Activated naive CD4-positive, alpha-beta T cell treated with anti-CD3 and anti-CD28 coated beads, Interleukin-2, amount 10 ng/mL, durations not matched to agents 7 days and 5 days (primary cell): ENCODE data around the gene MALAT1.

ENCODE experiments used
- CTCF ChIA-PET: fragments of 350-600 bp; sonication (Branson Sonifier 250); formaldehyde crosslinking; loops from one replicate; lab custom pipeline; 2021; ENCODE audit warnings: antibody characterized with exemption; lab: Charles Lee
- DNase-seq: peaks from one replicate; pipeline ENCODE4 v3.0.0-alpha.2; 2020
- H3K27ac Mint-ChIP-seq: one replicate; pipeline ENCODE4 v1.8.0; 2021; ENCODE audit warnings: mild to moderate bottlenecking, moderate library complexity, mixed read lengths
- H3K27me3 Mint-ChIP-seq: one replicate; pipeline ENCODE4 v1.8.0; 2021; ENCODE audit warnings: mild to moderate bottlenecking, mixed read lengths
- H3K36me3 Mint-ChIP-seq: one replicate; pipeline ENCODE4 v1.8.0; 2021; ENCODE audit warnings: mixed read lengths
- H3K4me1 Mint-ChIP-seq: one replicate; pipeline ENCODE4 v1.8.0; 2021; ENCODE audit warnings: mixed read lengths
- H3K4me3 Mint-ChIP-seq: one replicate; pipeline ENCODE4 v1.8.0; 2021; ENCODE audit warnings: mild to moderate bottlenecking, moderate library complexity, mixed read lengths
- H3K9me3 Mint-ChIP-seq: one replicate; pipeline ENCODE4 v1.8.0; 2021; ENCODE audit warnings: mixed read lengths

MALAT1 gene

DNA sequence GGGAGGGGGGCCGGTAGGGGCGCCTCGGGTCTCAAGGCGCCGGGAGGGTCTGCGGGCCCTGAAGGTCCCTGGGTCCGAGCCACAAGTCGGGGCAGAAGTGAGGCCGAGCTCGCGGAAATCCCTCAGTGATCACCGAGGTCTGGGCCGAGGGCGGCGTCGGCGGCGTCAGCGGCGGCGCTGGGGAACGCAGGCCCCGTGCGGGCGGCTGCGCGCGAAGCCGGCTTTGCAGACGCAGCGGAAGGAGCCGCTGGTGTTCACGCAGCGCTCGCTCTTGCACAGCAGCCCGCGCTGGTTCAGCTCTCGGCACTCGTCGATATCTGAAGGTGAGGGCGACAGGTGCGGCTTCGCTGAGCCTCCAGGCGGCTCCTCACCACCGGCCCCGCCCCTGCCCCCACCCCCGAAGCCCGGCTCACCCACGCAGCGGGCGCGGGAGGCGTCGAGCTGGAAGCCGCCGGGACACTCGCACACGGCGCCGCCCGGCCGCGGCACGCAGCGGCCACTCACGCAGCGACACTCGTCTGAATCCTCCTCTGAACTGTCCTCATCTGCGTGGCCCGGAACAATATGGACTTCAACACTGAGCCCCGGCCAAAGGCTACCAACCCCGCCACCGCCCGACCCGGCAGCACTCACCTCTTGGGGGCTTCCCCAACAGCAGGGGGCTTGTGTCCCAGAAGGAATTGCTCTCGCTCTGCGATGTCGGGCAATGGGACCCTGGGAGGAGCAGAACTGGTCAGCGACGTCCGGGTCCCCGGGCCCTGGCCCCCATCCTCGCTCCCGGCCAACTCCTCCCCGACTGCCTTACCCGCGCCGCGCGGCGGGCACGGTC, 40.3 kb downstream of the MALAT1 start:
- no peak for DNase-seq
- H3K4me3 Mint-ChIP-seq = peak overlapping the region; percentile 18
- peaks cover 17% of the 10 kb centered on the region for H3K36me3 Mint-ChIP-seq
- H3K4me1 Mint-ChIP-seq = peaks cover 14% of the 10 kb centered on the region
- CTCF ChIA-PET = interaction anchor here (1.3 to 3.9 kb wide), 7 partner anchors 13 to 75 kb away, joined by 4 to 95 read pairs (median 19); partner anchors contain the start of genes FAM89B, MAP3K11 and ZNRD2
- H3K27ac Mint-ChIP-seq = no peak overlapping the region
- no peaks in the 10 kb centered on the region for H3K27me3 Mint-ChIP-seq
- no peaks in the 10 kb centered on the region for H3K9me3 Mint-ChIP-seq

DNA sequence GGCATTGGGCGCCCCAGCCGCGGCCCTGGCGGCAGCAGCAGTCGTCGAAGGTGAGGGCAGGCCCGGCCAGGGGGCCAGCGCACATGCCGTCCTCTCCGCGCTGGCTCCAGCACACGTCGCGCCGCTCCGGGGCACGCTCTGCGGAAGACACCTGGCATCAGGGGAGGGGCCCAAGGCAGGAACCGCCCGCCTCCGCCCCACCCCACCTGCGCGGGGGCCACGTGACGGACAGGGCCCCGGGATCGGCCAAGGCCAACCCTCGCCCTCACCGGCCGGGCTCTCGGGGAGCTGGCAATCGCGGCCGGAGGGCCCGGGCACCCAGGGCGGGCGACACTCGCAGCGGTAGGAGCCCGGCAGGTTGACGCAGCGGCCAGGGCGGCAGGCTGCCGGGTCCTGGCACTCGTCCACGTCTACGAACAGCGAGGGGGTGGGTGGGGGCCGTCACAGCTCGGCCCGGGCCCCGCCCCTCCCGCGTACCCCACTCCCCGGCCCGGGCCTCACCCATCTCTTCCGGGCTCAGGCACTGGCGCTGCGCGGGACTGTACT, 41.0 kb downstream of the MALAT1 start:
- peaks cover 14% of the 10 kb centered on the region for H3K36me3 Mint-ChIP-seq
- no peaks in the 10 kb centered on the region for H3K9me3 Mint-ChIP-seq
- H3K4me1 Mint-ChIP-seq = peaks cover 18% of the 10 kb centered on the region
- no peaks in the 10 kb centered on the region for H3K27me3 Mint-ChIP-seq
- CTCF ChIA-PET = interaction anchor here (0.9 to 3.9 kb wide), 19 partner anchors 9 to 236 kb away, joined by 3 to 95 read pairs (median 8); partner anchors contain the start of genes EHBP1L1, FAM89B, MAP3K11 and SCYL1
- no peak for DNase-seq
- H3K27ac Mint-ChIP-seq = peak overlapping the region; percentile 89
- peak overlapping the region; percentile 81 for H3K4me3 Mint-ChIP-seq

DNA sequence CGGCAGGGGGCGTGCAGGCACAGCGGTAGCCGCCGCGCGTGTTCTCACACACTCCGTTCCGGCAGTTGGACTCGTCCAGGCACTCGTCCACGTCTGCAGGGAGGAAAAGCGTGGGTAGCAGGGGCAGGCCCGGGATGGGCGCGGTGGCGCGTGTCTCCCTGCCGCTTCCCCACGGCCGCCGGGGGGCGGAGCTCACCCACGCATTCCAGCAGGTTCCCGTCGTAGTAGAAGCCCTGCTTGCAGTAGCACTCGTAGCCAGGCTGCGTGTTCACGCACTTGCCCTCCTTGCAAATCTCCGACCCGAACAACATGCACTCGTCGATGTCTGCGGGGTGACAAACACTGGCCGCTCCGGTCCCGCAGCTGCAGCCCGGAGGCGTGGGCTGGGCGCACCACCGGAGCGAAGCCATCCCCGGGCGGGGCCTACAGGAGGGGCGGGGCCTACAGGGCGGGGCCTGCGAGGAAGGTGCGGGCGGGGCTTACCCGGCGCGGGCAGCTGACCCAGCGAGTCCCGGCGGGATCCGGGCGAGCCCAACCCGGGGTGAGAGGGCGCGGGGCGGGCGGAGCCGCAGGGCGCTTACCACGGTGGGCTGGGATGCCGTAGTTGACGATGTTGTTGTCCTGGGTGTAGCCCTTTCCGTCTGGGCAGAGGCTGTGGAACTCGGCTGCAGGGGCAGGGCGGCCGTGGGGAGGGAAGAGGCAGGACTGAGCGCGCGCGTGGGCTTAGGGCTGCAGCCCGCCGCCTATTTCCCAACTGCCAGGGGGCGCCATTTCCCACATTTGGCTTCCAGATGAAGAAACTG, 41.6 kb downstream of the MALAT1 start:
- Mint-ChIP-seq H3K27me3 (no peaks in the 10 kb centered on the region), H3K9me3 (no peaks in the 10 kb centered on the region), H3K4me3 (peak overlapping the region; percentile 81), H3K27ac (peak overlapping the region; percentile 89), H3K36me3 (peaks cover 14% of the 10 kb centered on the region), H3K4me1 (peaks cover 20% of the 10 kb centered on the region)
- CTCF ChIA-PET = interaction anchor here (0.8 to 3.9 kb wide), 27 partner anchors 8 to 266 kb away, joined by 3 to 95 read pairs (median 5); partner anchors contain the start of genes EHBP1L1, FAM89B, MAP3K11 and SCYL1
- DNase-seq = peak; percentile 92

DNA sequence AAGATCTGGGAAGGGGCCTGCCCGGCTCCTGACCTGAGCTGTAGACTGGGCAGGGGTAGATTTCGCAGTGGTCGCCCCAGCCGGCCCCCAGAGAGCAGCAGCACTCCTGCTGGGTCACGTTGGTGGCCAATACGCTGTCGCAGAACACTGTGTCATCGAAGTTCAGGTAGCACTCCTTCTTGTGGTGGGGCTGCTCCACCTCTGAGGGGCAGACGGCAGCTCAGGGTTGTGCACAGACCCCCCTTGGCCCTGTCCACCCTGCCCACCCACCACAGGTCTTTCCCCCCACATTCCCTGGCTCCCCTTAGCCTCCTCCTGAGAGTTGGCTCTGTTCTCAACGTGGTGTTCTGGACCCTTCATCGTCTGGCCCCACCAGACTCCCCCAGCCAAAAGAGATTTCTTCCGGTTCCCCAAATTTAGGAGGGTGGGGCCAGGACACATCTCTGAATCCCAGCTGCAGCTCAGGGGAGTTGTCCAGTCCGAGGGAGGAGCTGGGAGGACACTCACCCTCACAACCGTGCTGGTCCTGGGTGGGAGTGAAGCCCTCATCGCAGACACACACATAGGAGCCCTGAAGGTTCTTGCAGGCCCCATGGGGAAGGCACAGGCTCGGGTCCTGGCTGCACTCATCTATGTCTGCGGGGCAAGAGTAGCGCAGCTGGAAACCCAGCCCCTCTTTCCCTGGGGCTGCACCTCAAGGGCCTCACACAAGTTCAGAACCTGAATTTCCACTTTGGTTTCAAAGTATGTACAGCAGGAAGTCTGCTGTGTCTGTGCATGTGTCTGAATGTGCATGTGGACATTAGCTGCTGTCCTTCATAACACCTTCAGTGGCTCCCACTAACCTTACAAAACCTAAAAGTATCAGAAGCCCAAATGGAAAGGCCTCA, 42.5 kb downstream of the MALAT1 start:
- no peak for DNase-seq
- Mint-ChIP-seq H3K4me1 (peaks cover 27% of the 10 kb centered on the region), H3K27me3 (no peaks in the 10 kb centered on the region), H3K36me3 (peaks cover 15% of the 10 kb centered on the region), H3K9me3 (no peaks in the 10 kb centered on the region), H3K4me3 (peak overlapping the region; percentile 81), H3K27ac (peak overlapping the region; percentile 89)
- CTCF ChIA-PET = interaction anchor here (0.7 to 3.9 kb wide), 26 partner anchors 8 to 266 kb away, joined by 3 to 95 read pairs (median 5); partner anchors contain the start of genes EHBP1L1, FAM89B, MAP3K11 and SCYL1

DNA sequence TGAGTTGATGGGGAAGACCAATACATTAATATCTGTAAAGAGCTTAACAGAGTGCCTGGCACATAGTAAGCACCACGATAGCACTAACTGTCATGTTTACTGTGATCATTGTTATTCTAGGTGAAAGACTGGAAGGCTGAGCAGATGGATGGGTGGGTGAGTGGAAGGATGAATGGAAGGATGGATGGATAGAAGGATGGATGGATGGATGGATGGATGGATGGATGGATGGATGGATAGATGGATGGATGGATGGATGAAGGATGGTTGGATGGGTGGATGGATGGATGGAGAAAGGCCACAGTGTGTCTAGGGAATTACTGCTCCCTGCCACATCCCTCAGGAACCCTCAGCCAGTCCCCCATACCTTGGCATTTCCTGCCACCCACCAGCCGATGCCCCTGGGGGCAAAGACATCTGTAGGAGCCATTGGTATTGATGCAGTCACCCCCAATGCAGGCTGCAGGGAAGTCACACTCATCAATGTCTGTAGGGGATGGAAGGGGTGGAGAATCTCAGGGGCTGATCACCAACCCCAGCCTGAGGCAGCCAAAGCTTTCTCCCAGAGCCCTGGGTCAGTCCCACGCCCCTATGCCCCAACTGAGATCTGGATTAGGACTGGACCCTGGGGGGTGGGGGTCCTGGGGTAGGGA, 44.0 kb downstream of the MALAT1 start:
- no peaks in the 10 kb centered on the region for H3K27me3 Mint-ChIP-seq
- CTCF ChIA-PET = interaction anchor here (1.6 to 3.9 kb wide), 5 partner anchors 9 to 51 kb away, joined by 4 to 48 read pairs (median 30); partner anchors contain the start of gene EHBP1L1
- H3K4me3 Mint-ChIP-seq = no peak overlapping the region
- no peak overlapping the region for H3K27ac Mint-ChIP-seq
- H3K9me3 Mint-ChIP-seq = no peaks in the 10 kb centered on the region
- peaks cover 13% of the 10 kb centered on the region for H3K36me3 Mint-ChIP-seq
- peaks cover 40% of the 10 kb centered on the region for H3K4me1 Mint-ChIP-seq
- no peak for DNase-seq

DNA sequence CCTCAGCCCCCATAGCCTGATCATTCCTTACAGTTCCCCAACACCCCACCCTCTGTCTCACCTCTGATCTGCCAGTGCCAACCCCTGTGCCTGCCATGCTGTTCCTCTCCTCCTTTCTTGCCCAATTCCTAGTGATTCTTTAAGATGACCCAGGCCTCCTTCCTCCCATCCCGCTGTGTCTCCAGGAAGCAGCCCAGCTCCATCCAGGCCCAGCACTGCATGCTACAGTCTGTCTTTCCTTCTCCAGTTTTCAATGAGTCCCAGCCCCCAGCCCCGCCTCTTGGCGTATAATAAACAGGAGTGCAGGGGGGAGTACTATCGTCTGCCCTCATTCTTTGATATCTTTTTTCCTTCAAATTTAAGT, 47.0 kb downstream of the MALAT1 start:
- H3K4me1 Mint-ChIP-seq = peaks cover 57% of the 10 kb centered on the region
- peaks cover 33% of the 10 kb centered on the region for H3K36me3 Mint-ChIP-seq
- H3K27me3 Mint-ChIP-seq = peaks cover 4% of the 10 kb centered on the region
- peak overlapping the region; percentile 71 for H3K4me3 Mint-ChIP-seq
- H3K27ac Mint-ChIP-seq = peak overlapping the region; percentile 81
- no peaks in the 10 kb centered on the region for H3K9me3 Mint-ChIP-seq
- DNase-seq = no peak
- CTCF ChIA-PET = interaction anchor here (1.3 to 1.7 kb wide), 2 partner anchors 20 to 42 kb away, joined by 4 read pairs; no protein-coding TSS in a partner anchor

DNA sequence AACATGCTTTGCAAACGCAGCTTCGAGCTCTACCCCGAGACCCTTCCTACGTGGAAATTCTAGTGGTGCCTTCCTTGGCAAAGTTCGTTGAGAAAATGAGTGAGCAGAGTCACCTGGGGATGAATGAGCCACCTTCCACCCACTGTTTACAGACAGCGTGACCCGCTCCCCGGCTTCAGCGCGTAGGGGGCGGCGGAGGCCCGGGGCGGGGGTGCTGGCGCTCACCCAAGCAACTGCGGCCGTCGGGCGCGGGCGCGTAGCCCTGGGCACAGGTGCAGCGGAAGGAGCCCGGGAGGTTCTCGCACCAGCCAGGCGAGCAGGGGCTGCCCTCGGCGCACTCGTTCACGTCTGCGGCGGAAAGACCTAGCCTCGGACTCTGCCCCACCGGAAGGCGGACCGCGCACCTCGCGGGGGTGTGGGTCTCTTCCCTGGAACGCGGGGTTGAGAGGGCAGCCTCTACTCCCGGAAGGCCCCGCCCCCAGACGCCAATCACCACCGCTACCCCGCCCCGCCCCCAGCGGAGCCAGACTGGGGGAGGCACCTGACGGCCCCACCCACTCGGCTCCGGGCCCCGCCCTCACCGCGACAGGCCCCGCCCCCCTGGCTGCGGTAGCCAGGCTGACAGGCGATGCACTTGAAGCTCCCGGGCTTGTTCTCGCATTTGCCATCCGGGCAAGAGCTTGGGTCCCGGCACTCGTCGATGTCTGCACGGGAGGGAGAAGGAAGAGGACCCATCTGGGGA, 47.5 kb downstream of the MALAT1 start:
- H3K4me1 Mint-ChIP-seq = peaks cover 57% of the 10 kb centered on the region
- DNase-seq = peak; percentile 98
- H3K36me3 Mint-ChIP-seq = peaks cover 38% of the 10 kb centered on the region
- H3K27ac Mint-ChIP-seq = peak overlapping the region; percentile 88
- no peaks in the 10 kb centered on the region for H3K9me3 Mint-ChIP-seq
- H3K27me3 Mint-ChIP-seq = peaks cover 4% of the 10 kb centered on the region
- H3K4me3 Mint-ChIP-seq = peak overlapping the region; percentile 71
- CTCF ChIA-PET = interaction anchor here (0.6 to 2.2 kb wide), 6 partner anchors 9 to 47 kb away, joined by 3 to 10 read pairs (median 4); no protein-coding TSS in a partner anchor

DNA sequence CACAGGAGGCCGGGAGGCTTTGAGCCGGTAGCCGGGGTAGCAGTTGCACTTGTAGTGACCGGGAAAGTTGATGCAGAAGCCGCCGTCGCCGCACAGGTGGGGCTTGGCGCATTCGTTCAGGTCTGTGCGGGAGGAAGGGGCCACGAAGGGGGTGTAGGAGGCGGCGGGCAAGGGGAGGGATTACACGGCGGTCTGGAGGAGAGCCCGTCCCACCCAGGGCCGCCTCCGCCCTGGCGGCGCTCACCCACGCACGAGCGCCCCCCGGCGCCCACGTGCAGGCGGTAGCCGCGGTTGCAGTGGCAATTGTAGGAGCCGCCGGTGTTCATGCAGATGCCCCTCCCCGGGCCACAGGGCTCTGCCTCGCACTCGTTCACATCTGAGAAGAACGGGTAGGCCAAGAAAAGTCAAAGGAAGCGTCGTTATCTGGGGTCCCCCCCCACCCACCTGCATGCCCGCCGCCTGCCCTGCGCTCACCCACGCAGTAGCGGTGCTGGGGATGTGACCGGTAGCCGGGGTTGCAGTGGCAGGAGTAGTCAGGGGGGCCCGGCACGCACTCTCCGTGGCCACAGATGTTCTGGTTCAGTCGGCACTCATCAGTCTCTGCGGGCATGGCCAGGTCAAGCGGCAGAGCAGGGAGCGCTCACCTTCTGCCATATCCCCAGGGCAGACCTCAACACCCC, 48.7 kb downstream of the MALAT1 start:
- H3K27me3 Mint-ChIP-seq = peaks cover 4% of the 10 kb centered on the region
- CTCF ChIA-PET = interaction anchor here (0.6 to 2.2 kb wide), 5 partner anchors 8 to 46 kb away, joined by 3 to 10 read pairs (median 4); no protein-coding TSS in a partner anchor
- H3K9me3 Mint-ChIP-seq = no peaks in the 10 kb centered on the region
- peak overlapping the region; percentile 49 for H3K4me3 Mint-ChIP-seq
- peaks cover 50% of the 10 kb centered on the region for H3K36me3 Mint-ChIP-seq
- H3K27ac Mint-ChIP-seq = peak overlapping the region; percentile 88
- peaks cover 63% of the 10 kb centered on the region for H3K4me1 Mint-ChIP-seq
- no peak for DNase-seq

DNA sequence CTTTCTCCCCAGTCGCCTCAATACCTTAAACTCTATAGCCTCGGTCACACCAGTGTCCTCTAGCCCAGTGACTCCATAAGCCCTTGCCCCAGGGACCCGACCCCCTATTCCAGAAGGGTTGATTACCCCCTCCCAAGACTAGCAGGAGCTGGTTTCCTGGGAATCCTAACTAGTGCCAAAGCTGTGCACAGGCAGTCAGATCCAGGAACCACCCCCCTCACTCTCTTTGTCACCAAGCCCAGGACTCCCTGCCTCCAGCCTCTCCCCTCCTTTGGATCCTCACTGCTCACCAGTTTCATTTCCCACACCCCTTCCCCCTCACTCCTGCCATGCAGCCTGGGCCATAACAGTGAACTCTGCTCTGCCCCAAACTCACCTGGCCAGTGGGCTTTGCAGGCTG, 49.5 kb downstream of the MALAT1 start:
- H3K4me1 Mint-ChIP-seq = peaks cover 70% of the 10 kb centered on the region
- H3K36me3 Mint-ChIP-seq = peaks cover 51% of the 10 kb centered on the region
- CTCF ChIA-PET = interaction anchor here (1.2 to 2.2 kb wide), 4 partner anchors 8 to 40 kb away, joined by 3 to 10 read pairs (median 4); partner anchors contain the start of gene ZNRD2
- no peaks in the 10 kb centered on the region for H3K9me3 Mint-ChIP-seq
- DNase-seq = no peak
- peak overlapping the region; percentile 49 for H3K4me3 Mint-ChIP-seq
- H3K27me3 Mint-ChIP-seq = peaks cover 4% of the 10 kb centered on the region
- peak overlapping the region; percentile 67 for H3K27ac Mint-ChIP-seq

DNA sequence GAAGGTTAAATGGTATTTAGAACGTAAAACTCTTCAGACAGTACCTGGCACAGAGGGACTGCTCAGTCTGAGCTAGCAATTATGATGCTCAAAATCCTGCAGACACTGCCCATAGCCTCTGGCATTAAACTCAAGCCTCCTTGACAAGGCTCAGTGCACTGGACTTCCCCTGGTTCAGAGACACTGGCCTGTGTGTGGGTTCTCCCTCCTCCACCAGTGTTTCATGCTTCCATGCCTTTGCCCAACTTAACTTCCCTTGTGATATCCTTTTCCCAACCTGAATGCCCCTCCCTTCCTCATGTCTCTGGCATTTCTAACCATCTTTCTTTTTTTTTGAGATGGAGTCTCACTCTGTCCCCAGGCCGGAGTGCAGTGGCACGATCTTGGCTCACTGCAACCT, 50.3 kb downstream of the MALAT1 start:
- Mint-ChIP-seq H3K4me1 (peaks cover 73% of the 10 kb centered on the region), H3K27me3 (peaks cover 4% of the 10 kb centered on the region), H3K9me3 (no peaks in the 10 kb centered on the region), H3K4me3 (no peak overlapping the region), H3K36me3 (peaks cover 49% of the 10 kb centered on the region), H3K27ac (no peak overlapping the region)
- DNase-seq = no peak
- CTCF ChIA-PET = interaction anchor here (1.2 to 1.5 kb wide), 3 partner anchors 9 to 24 kb away, joined by 3 to 4 read pairs (median 3); partner anchors contain the start of gene ZNRD2

DNA sequence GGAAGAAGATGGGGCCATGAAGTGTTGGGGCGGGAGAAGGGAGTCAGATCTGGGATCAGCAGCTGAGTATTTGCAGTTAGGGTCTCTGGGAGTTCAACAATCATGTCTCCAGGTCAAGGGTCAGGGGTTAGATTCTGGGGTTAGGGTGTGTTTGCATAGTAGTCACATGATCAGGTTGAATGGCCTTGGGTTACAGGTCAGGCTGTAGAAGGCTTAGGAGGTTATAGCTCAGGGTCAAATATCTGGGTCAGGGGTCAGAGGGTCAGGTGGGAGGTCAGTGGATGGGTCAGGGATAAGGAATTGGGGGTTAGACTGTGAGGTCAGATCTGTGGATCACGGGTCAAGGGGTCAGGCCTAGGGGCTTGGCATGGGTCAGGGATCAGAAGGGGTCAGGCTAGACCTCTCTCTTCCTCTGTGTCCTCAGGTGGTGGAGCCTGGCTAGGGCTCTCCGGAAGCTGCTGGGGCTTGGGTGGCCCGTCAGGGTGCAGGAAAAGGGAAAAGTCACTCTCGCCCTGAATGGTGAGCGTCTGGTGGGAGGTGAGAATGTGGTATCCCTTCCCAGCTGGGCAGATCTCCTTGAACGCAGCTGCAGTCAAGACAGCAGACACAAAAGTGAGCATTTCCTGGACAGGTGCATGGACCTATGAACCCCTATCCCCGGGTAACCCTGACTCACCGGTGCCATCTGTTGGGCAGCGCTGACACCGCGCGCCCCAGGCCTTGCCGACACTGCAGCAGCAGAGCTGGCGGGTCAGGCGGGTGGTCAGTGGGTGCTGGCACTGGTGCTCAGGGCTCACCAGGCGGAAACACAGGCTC, 52.9 kb downstream of the MALAT1 start:
- Mint-ChIP-seq H3K9me3 (no peaks in the 10 kb centered on the region), H3K27ac (peak overlapping the region; percentile 86), H3K4me3 (peak overlapping the region; percentile 8), H3K36me3 (peaks cover 40% of the 10 kb centered on the region), H3K4me1 (peaks cover 85% of the 10 kb centered on the region), H3K27me3 (peaks cover 4% of the 10 kb centered on the region)
- CTCF ChIA-PET = interaction anchor here (1.0 to 3.6 kb wide), 5 partner anchors 10 to 37 kb away, joined by 3 to 35 read pairs (median 11); partner anchors contain the start of genes FAM89B and ZNRD2
- peak; percentile 81 for DNase-seq
